HG03432 (cell line): ENCODE measurements around the gene SAMD4A.
"Not testable (repeated sequence)": the region's sequence is repeated elsewhere in the genome, so short reads cannot be mapped to it uniquely, and the experiment has no call there.

ENCODE experiments used
- ATAC-seq: cut with Tn5 transposase; IDR thresholded peaks from one replicate; pipeline ENCODE4 v1.9.1; 2021; ENCODE audit warnings: mild to moderate bottlenecking, moderate library complexity; ENCODE audit not compliant: unreplicated experiment

The SAMD4A gene

GRCh38 chr14:54789781-54790480, 223.0 kb downstream of the SAMD4A start:
- no peak for ATAC-seq

DNA sequence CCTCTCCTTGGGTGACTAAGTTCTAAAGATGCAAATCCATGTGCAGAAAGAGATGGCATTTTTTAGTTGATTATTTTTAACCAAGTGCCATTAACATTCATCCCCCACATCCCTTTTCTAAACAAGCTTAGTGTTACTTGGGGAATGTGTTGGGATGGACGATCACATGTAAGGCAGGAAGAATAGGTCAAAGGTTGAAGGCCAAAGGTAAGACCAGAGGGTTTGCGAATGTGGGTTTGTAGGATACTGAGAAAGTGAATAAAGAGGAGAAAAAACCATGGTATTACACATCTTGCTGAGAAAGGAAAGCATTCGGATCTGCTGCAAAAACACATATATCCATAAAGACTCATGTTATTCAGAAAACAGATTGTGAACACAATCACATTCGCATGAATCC, 224.1 kb downstream of the SAMD4A start:
- ATAC-seq, result no peak

DNA sequence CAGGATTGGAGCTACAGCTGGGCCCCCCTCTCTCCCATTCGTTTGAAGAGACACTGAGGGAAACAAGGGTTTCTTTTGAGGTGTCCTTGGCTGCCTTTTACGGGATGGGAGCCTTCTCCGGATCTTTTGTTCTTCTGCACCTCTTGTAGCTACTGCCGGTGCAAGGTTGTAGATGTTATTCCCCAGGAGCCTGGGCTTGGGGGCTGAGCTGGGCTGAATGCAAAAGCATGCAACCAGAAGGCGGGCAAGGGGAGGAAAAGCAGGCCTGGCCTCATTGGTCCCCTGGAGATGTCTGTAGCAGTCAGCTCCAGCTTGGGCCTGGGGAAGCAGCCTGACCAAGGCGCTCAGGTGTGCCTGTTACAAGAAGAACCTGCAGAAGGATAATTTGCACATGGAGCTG, 225.4 kb downstream of the SAMD4A start:
- ATAC-seq, result no peak

GRCh38 chr14:54794159-54794558, 227.2 kb downstream of the SAMD4A start:
- no peak for ATAC-seq

- no peak for ATAC-seq
Observed at GRCh38 chr14:54794796-54795195, 227.9 kb downstream of the SAMD4A start.

DNA sequence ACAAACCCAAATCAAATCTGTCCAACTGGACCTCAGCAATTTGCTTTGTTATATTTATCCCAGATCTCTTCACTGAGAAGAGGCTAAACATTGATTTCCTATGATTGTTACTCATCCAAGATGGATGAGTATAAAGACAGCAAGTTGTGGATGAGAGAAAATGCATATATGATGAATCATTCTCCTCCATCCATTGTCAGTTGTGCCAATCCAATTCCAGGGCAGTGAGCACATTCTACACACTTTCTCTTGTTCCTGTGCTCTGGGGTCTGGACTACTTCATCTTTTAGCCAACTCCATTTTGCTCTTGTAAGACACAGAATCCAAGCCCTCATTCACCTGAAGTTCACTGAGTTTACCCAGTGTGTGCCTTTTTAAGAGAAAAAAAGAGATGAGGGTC, 230.0 kb downstream of the SAMD4A start:
- no peak for ATAC-seq

- ATAC-seq, result no peak
Observed at GRCh38 chr14:54797556-54797955, 230.6 kb downstream of the SAMD4A start.

DNA sequence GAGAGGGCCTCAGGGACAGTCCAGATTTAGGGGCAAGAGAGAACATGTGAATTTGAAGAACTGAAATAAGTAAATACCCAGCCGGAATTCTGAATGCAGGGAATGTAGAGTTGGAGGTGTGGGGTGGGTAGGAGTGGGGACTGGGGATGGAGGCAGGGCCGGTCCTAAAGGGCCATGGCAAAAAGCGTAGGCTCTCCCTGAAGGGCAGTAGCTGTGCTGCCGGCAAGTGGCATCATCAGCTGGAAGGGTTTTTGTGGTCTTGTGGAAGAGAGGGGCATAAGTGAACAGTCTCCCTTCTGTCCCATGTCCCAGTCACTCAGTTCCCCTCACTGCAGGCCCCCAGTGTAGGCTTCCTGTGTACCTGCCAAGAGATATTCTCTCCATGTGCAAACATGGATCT, 231.1 kb downstream of the SAMD4A start:
- ATAC-seq, result no peak

- ATAC-seq, result no peak
Observed at GRCh38 chr14:54798465-54799124, 231.7 kb downstream of the SAMD4A start.

DNA sequence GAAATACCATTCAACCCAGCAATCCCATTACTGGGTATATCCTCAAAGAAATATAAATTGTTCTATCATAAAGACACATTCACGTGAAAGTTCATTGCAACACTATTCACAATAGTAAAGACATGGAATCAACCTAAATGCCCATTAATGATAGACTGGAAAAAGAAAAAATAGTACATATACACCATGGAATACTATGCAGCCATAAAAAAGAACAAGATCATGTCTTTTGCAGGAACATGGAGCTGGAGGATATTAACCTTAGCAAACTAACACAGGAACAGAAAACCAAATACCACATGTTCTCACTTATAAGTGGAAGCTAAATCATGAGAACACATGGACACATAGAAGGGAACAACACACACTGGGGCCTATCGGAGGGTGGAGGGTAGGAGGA, 234.6 kb downstream of the SAMD4A start:
- not testable (repeated sequence) for ATAC-seq

- no peak for ATAC-seq
Observed at GRCh38 chr14:54803396-54803795, 236.5 kb downstream of the SAMD4A start.

DNA sequence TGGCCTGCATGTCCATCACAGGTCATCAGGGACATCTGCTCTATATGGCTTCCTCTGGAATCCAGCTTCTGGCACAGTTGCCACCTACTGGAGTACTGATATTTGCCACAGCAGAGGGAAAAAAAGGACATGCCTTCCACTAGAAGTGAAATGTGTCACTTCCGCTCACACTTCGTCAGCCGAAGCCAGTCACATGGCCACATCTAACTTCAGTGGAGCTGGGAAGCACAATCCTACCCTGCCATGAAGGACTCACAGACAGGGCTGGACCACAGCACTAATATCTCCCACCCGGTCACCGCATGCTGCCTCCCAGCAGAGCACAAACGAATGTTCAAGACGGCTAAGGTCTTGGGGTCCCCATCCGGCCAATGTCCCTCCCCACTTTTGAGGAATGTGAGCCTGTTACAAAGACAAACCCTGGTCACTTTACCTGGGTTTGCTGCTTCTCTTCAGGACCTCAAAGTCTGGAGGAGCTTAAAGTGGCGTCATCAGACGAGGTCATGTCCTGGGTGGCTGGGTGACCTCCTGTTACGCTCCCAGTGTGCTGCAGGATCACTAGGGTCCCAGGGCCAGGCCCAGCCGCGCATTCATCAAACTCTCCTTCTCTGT, 237.1 kb downstream of the SAMD4A start:
- no peak for ATAC-seq

GRCh38 chr14:54804538-54805041, 237.7 kb downstream of the SAMD4A start:
- ATAC-seq, result no peak

DNA sequence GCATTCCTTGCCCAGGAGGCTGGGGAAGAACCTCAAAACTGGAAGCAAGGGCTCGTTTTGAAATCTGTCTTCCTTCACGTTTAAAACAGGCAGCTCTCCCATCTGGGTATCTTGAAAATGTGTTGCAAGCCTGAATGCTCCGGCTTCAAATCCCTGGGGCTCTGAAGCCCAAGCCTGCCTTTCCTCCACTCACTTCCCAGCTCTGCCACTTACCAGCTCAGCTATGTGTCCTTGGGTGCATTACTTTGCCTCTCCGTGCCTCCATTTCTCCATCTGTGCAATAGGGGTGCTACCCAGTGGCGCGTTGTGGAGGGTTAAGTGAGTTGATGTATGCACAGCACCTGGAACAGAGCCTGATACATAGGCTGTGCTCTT, 238.1 kb downstream of the SAMD4A start:
- ATAC-seq, result no peak

DNA sequence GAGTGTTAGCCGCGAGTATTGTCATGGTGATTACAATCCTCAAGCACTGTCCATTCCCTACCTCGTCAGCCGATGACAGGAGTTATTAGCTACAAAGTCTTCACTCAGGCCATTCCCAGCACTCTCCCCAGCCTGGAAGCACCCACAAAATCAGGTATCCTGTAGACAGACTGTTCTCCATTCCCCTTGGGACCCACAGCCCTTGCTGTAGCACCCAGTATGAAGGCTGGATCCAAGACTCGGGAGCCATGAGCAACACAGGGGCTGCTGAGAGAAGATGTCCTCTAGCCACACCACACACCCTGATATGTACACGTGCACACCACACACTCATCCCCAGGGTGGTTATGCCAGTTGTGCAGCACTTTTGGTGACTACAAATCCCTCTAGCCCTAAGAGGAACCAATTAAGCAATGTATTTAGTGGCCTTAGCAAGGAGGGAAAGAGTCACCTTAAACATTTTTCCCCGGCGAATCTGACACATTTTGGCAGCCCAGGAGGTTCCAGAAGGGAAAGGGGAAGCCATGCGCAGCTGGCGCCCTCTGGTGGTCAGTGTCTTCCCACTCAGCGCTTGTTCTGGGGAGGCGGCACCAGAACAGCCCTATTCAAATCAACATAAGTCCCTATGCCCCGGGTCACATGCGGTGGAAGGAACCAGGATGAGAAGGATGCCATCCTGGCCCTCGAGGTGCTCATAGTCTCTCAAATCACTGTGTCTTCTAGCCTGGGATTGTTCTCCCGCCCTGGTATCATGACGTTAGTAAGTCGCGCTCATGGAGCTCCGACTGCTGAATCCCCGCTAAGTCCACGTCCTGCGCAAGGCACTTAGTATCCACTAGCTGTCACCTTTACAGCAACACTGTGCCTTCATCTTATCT, 238.8 kb downstream of the SAMD4A start:
- peak; percentile 79 for ATAC-seq

GRCh38 chr14:54806616-54807015, 239.7 kb downstream of the SAMD4A start:
- no peak for ATAC-seq

DNA sequence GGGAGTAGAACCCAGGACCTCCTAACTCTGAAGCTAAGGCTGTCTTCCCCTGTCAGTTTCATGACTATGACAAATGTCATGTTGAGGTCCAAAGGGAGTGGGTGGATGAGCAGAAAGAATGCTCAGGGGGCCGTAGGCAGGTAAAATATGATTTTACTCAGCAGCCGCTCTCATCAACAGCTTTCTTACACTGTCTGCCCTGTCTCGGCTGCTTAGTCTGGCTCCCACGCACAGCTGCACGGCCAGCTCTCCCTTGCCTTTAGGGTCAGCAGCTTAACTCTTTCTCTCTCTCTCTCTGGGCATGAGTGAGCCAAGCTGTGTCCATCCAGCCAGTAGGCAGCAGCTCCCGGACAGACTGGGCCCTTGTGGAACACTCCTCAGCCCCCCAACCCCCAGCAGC, 240.5 kb downstream of the SAMD4A start:
- ATAC-seq, result no peak

GRCh38 chr14:54807881-54808280, 241.0 kb downstream of the SAMD4A start:
- no peak for ATAC-seq

DNA sequence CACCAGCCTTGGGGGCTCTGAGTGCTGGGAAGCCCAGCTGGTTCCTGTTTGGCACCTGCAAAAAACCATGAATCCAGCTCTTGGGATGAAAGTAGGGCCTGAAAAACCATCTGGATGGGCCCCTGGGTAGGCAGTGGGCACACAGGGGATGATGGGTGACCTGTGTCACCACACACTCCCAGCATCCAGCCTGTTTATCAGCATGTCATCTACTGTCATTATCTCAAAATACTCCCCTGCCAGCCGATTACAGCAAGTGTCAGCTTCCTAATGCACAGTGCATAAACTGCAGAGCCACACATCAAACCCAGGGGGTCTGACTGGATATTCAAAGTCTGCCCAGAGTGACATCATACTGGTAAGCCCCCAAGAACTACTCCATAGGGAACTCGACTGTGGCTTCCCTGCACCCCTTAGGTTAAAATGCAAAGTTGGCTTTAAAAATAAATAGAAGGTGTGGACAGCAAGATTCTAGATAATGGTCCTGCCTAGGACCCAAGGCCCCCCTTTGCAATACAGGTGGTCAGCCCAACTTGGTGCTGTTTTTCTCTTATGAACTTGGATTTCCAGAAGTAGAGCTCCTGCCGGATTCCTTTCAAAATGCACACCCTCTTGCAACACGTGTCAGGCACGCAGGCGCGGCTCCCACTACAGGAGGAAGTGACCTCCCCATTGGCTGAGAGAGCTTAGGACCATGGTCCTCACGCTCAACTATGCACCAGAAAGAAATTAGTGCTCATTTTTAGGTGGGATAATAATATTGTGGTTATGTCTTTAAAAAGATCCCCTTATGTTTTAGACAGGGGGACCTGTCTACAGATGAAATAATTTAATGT, 241.6 kb downstream of the SAMD4A start:
- no peak for ATAC-seq

DNA sequence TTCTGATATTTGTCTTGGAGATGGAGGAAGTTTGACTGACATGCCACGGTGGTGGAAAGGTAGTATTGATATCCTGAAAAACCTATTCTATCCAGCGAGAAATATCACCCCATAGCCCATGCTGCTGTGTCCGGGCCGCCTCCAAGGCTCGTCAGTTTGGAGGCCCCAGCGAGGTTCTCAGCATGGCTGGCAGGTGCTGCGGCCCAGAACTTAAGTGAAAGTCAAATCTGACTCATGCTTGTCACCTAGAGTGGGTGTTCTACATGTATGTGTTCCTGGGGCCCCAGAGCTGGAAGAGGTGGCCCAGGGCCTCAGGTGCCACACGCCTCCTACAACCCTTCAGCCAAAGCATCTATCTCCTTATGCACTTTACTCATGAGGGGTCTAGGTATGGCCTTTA, 242.8 kb downstream of the SAMD4A start:
- ATAC-seq, result peak; percentile 44
